Vagina (tissue), 2 donors: ENCODE measurements around the gene RPL10. TPM values are rescaled to one million over a fixed set of nuclear protein-coding genes. Genes with fewer than 3 reads are reported as not detected.
A peak's percentile ranks its signal among the peaks of the same experiment; 100 is the strongest.

Experiments
- DNase-seq, 2 donors: peaks; one replicate each; pipeline ENCODE4 v3.0.0-alpha.2; 2017; ENCODE audit errors: extremely low spot score in 2 of 2
- H3K27ac ChIP-seq: fragments of 200-600 bp; sonication (generic); one replicate; pipeline ENCODE4 v1.5.1; 2019
- H3K27me3 ChIP-seq: fragments of 200-600 bp; sonication (generic); one replicate; pipeline ENCODE4 v1.5.1; 2019
- H3K36me3 ChIP-seq, 2 donors: fragments of 200-600 bp; sonication (generic); one replicate each; pipeline ENCODE4 v1.5.1; 2017 to 2019
- H3K4me1 ChIP-seq: fragments of 200-600 bp; sonication (generic); one replicate; pipeline ENCODE4 v1.5.1; 2019
- H3K4me3 ChIP-seq, 2 donors: fragments of 200-600 bp; sonication (generic); 1 replicate in 1 of 2; 2 replicates in 1 of 2; pipeline ENCODE4 v1.5.1; 2016 to 2019
- H3K9me3 ChIP-seq: fragments of 200-600 bp; sonication (generic); one replicate; pipeline ENCODE4 v1.5.1; 2019
- POLR2A ChIP-seq, 2 donors: fragments of 450-650 bp; IDR thresholded peaks; one replicate each; pipeline ENCODE4 v1.6.1; 2017; ENCODE audit warnings: antibody characterized with exemption in 2 of 2, mild to moderate bottlenecking in 2 of 2, moderate library complexity in 2 of 2
- POLR2AphosphoS5 ChIP-seq, 2 donors: sonication (generic); formaldehyde crosslinking; IDR thresholded peaks; one replicate each; pipeline ENCODE4 v1.9.0; 2017; ENCODE audit warnings: antibody characterized with exemption in 2 of 2, mild to moderate bottlenecking in 2 of 2, low read depth in 1 of 2; ENCODE audit not compliant: insufficient read depth in 1 of 2
- intact Hi-C: fragments of 100-400 bp; cut with DNase I; formaldehyde crosslinking; loops from one replicate; pipeline ENCODE4 v1.15.1; 2023
- total RNA-seq: library from RNA; depleted of rRNA; stranded (reverse); fragments of >200 nt; gene quantifications from one replicate; pipeline ENCODE4 v1.2.3, GENCODE V29; 2016
- TF ChIP-seq, protein P1 (sequence below), 3 experiments: fragments of 450-650 bp in 2 of 3; fragments of 200-600 bp in 1 of 3; sonication (generic) in 1 of 3; IDR thresholded peaks; one replicate each; pipeline ENCODE4 v1.5.1; 2017 to 2019; ENCODE audit warnings: antibody characterized with exemption in 3 of 3, mild to moderate bottlenecking in 2 of 3, moderate library complexity in 2 of 3

The RPL10 gene
- total RNA-seq, 1 donor from 2014 or later = 3,948 TPM

- H3K27ac ChIP-seq = no peak overlapping the region
- intact Hi-C loops = no loop called here
- no peak overlapping the region for H3K4me3 ChIP-seq
- peaks cover 0 to 56% of the 10 kb centered on the region in 2 donors for H3K36me3 ChIP-seq
- TF ChIP-seq POLR2AphosphoS5 (IDR thresholded peaks at IDR 0.05; ENCODE audit: insufficient read depth in 1 of 2, low read depth in 1 of 2) (no peak), POLR2A (IDR thresholded peaks at IDR 0.05) (no peak)
- no peak for DNase-seq
- no peaks in the 10 kb centered on the region for H3K9me3 ChIP-seq
- H3K27me3 ChIP-seq = no peaks in the 10 kb centered on the region
- no peaks in the 10 kb centered on the region for H3K4me1 ChIP-seq
These were observed 47.6 kb upstream of the RPL10 start for GRCh38 chrX:154350429-154351182.

GRCh38 chrX:154351183-154352011, 46.8 kb upstream of the RPL10 start:
- H3K36me3 ChIP-seq = peaks cover 0 to 57% of the 10 kb centered on the region in 2 donors
- TF ChIP-seq, protein P1, sequence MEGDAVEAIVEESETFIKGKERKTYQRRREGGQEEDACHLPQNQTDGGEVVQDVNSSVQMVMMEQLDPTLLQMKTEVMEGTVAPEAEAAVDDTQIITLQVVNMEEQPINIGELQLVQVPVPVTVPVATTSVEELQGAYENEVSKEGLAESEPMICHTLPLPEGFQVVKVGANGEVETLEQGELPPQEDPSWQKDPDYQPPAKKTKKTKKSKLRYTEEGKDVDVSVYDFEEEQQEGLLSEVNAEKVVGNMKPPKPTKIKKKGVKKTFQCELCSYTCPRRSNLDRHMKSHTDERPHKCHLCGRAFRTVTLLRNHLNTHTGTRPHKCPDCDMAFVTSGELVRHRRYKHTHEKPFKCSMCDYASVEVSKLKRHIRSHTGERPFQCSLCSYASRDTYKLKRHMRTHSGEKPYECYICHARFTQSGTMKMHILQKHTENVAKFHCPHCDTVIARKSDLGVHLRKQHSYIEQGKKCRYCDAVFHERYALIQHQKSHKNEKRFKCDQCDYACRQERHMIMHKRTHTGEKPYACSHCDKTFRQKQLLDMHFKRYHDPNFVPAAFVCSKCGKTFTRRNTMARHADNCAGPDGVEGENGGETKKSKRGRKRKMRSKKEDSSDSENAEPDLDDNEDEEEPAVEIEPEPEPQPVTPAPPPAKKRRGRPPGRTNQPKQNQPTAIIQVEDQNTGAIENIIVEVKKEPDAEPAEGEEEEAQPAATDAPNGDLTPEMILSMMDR (IDR thresholded peaks at IDR 0.05) = no peak
- no peak for TF ChIP-seq POLR2A (IDR thresholded peaks at IDR 0.05)
- TF ChIP-seq POLR2AphosphoS5 (IDR thresholded peaks at IDR 0.05; ENCODE audit: insufficient read depth in 1 of 2, low read depth in 1 of 2) = no peak

DNA sequence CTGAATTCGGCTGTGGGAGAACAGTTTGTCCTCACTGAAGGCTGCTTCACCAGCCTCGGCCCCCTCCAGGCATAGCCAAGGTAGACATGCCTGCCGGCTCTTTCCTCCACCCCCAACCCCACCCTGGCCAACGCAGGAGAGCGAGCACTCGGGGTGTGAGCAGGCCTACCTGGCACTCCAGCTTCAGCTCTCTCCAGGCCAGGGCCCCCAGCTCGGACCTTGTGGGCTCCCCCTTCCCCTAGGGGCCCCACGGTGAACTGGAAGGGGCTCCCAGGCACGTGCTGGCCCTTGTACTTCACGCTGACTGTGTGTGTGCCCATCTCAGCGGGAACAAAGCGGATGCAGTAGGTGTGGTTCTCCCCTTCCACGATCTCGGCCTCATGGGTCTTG, 46.2 kb upstream of the RPL10 start:
- Histone ChIP-seq H3K27me3 (no peaks in the 10 kb centered on the region), H3K4me3 (no peak overlapping the region), H3K36me3 (peaks cover 0 to 59% of the 10 kb centered on the region in 2 donors), H3K27ac (no peak overlapping the region), H3K9me3 (no peaks in the 10 kb centered on the region), H3K4me1 (no peaks in the 10 kb centered on the region)
- DNase-seq = no peak
- TF ChIP-seq POLR2AphosphoS5 (IDR thresholded peaks at IDR 0.05; ENCODE audit: insufficient read depth in 1 of 2, low read depth in 1 of 2) (no peak), POLR2A (IDR thresholded peaks at IDR 0.05) (no peak)
- TF ChIP-seq, protein P1 (IDR thresholded peaks at IDR 0.05) = no peak
- intact Hi-C loops = no loop called here

More at GRCh38 chrX:154351183-154352011, 46.8 kb upstream of the RPL10 start:
- DNase-seq = no peak
- Histone ChIP-seq H3K27me3 (no peaks in the 10 kb centered on the region), H3K27ac (peak overlapping the region; percentile 27), H3K4me3 (no peak overlapping the region), H3K9me3 (no peaks in the 10 kb centered on the region), H3K4me1 (no peaks in the 10 kb centered on the region)
- intact Hi-C loops = no loop called here

DNA sequence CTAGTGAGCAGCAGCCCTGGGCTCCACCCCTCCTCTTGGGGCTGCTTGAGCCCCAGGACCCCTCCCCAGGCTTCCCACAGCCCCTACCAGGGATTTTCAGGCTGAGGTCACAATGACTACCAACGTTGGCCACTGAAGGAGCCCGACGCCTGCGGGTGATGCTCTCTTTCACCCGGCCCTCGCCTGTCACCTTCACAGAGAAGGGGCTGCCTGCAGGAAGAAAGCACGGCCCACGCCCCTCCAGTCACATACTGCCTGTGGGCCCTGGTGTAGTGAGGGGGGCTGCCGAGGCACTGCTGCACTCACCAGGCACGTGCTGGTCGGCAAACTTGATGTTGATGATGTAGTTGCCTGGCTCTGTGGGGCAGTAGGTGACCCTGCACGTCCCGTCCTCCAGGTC, 45.7 kb upstream of the RPL10 start:
- no peak overlapping the region for H3K27ac ChIP-seq
- intact Hi-C loops = no loop called here

GRCh38 chrX:154353172-154353843, 44.9 kb upstream of the RPL10 start:
- H3K27ac ChIP-seq = no peak overlapping the region
- no peak for DNase-seq

More for the DNA sequence above, 45.7 kb upstream of the RPL10 start:
- DNase-seq = no peak
- Histone ChIP-seq H3K36me3 (peaks cover 0 to 64% of the 10 kb centered on the region in 2 donors), H3K4me3 (no peak overlapping the region), H3K27me3 (no peaks in the 10 kb centered on the region), H3K9me3 (no peaks in the 10 kb centered on the region), H3K4me1 (no peaks in the 10 kb centered on the region)
- TF ChIP-seq, protein P1 (IDR thresholded peaks at IDR 0.05) = no peak
- peak in 1 of 2 donors; percentile 6 for TF ChIP-seq POLR2AphosphoS5 (IDR thresholded peaks at IDR 0.05; ENCODE audit: insufficient read depth in 1 of 2, low read depth in 1 of 2)

More at GRCh38 chrX:154353172-154353843, 44.9 kb upstream of the RPL10 start:
- no peak overlapping the region for H3K4me3 ChIP-seq
- H3K4me1 ChIP-seq = peaks cover 3% of the 10 kb centered on the region
- peaks cover 0 to 72% of the 10 kb centered on the region in 2 donors for H3K36me3 ChIP-seq
- no peaks in the 10 kb centered on the region for H3K9me3 ChIP-seq
- no peak for TF ChIP-seq POLR2AphosphoS5 (IDR thresholded peaks at IDR 0.05; ENCODE audit: insufficient read depth in 1 of 2, low read depth in 1 of 2)
- TF ChIP-seq POLR2A (IDR thresholded peaks at IDR 0.05) = no peak
- TF ChIP-seq, protein P1 (IDR thresholded peaks at IDR 0.05) = no peak
- H3K27me3 ChIP-seq = no peaks in the 10 kb centered on the region
- intact Hi-C loops = no loop called here
